GM20431 (cell line): ENCODE results near the gene PPP2R5A.
"Not testable (repeated sequence)": the region's sequence is repeated elsewhere in the genome, so short reads cannot be mapped to it uniquely, and the experiment has no call there.

Experiments used
- in situ Hi-C: fragments of 300-500 bp; cut with MseI, MboI; formaldehyde crosslinking; loops from one replicate; pipeline ENCODE4 v1.15.0; 2020; ENCODE audit warnings: low sequenced_read_pairs; ENCODE audit not compliant: unreplicated experiment

PPP2R5A gene

DNA sequence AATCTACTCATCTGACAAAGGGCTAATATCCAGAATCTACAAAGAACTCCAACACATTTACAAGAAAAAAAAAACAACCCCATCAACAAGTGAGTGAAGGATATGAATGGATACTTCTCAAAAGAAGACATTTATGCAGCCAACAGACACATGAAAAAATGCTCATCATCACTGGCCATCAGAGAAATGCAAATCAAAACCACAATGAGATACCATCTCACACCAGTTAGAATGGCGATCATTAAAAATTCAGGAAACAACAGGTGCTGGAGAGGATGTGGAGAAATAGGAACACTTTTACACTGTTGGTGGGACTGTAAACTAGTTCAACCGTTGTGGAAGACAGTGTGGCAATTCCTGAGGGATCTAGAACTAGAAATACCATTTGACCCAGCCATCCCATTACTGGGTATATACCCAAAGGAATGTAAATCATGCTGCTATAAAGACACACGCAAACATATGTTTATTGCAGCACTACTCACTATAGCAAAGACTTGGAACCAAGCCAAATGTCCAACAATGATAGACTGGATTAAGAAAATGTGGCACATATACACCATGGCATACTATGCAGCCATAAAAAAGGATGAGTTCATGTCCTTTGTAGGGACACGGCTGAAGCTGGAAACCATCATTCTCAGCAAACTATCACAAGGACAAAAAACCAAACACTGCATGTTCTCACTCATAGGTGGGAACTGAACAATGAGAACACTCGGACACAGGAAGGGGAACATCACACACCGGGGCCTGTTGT lies 110.6 kb downstream of the PPP2R5A start:
- in situ Hi-C loops: not testable (repeated sequence)

DNA sequence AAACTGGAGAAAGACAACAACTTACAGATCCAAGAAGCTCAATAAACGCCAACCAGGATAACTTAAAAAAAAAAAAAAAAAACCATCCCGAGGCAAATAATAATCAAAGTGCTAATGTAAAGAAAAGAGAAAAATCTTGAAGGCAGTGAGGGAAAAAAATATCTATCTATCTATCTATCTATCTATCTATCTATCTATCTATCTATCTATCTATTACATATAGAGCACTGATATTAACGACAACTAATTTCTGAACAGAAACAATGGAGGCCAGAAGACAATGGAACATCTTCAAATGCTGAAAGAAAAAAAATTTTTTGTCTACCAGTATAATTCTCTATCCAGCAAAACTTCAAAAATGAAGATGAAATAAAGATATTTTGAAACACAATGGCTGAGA lies 111.4 kb downstream of the PPP2R5A start:
- in situ Hi-C loops: no loop called here

DNA sequence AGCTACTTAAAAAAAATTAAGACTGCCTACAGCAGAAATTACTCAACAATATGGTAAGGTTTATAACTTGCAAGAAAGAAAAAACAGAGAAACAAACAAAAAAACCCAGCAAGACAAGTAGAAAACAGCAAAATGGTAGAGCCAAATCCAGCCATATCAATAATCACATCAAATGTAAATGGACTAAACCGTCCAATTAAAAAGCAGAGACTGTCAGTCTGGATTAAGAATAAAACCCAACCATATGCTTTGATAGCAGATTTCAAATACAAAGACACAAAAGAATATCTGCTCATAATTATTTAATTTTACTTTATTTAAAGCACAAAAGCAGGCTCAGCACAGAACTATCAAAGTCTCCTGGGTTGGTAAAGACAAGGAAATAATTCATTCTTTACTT lies 112.0 kb downstream of the PPP2R5A start:
- in situ Hi-C loops: no loop called here

DNA sequence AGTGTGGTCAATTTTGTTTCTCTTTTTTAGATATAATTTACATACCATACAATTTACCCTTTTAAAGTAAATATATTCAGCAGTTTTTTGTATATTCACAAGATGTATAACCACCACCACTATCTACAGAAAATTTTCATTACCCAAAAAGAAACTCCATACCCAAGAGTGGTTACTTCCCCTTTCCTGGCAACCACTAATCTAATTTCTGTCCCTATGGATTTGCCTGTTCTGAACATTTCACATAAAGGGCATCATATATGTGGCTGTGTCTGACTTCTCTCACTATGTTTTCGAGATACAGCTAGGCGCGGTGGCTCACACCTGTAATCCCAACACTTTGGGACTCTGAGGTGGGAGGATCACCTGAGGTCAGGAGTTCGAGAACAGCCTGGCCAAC lies 115.8 kb downstream of the PPP2R5A start:
- in situ Hi-C loops: no loop called here

DNA sequence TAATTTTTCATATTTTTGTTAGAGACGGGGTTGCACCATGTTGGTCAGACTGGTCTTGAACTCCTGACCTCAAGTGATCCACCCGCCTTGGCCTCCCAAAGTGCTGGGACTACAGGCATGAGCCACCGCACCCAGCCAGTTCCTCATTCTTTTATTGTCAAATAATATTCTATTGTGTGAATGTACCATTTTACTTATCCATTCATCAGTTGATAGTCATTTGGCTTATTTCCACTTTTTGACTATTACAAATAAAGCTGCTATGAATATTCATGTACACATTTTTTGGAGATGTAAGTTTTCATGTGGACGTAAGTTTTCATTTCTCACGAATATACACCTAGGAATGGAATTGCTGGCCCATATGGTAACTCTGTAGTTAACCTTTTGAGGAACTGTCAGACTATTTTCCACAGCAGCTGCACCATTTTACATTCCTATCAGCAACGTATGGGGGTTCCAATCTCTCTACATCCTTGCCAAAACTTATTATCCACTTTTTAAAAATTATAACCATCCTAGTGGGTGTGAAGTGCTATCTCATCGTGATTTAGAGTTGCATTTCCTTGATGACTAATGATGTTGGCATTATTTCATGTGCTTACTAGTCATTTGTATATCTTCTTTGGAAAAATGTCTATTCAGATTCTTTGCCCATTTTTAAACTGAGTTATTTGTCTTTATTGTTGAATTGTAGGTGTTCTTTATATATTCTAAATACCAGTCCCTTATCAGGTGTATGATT lies 116.8 kb downstream of the PPP2R5A start:
- in situ Hi-C loops: no loop called here

DNA sequence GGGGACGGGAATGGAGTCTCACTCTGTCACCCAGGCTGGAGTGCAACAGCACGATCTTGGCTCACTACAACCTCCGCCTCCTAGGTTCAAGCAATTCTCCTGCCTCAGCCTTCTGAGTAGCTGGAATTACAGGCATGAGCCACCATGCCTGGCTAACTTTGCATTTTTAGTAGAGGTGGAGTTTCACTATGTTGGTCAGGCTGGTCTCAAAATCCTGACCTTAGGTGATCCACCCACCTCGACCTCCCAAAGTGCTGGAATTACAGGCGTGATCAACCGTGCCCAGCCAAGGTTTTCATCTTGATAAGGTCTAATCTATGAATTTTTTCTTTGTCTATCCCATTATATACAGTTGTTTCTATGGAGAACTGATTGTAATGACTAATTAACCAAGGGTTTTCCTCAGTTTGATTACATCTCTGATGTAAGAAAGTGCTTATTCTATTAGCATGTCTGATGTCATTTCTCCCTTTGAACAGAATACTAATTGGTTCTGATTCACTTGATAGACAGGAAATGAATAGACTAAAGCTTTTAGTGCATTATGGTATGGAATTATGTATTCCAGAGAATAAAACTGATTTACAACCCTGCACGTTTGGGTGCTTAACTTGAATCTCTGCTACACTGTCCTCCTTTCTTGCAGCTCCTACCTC lies 117.6 kb downstream of the PPP2R5A start:
- in situ Hi-C loops: no loop called here

DNA sequence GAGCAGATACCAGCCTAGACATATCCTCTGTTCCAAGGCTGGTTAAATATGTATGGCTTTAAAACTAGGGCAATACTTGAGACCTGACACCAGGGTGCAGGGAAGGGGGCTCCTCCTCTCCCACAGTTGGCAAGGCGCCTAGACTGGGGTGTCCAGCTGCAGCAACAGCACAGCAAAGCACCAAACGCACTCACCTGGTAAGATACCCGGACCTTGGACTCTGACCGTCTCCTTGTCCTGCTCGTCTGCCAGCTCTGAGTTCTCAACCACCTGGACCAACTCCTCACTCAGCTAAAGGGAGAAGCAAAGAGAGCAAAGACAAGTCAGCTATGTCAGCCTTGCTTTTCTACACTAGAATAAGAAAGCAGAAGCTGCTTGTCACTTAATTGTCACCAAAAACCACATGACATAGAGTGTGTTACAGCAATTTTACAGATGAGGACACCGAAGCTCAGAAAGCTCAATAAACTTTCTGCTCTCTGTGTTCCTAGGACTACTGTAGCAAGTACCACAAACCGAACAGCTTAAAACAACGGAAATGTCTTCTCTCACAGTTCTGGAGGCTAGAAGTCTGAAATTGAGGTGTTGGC lies 125.1 kb downstream of the PPP2R5A start:
- in situ Hi-C loops: no loop called here
